K562 (cell line): Measurements from ENCODE around the gene TMEM191C. TPM values are rescaled to one million over a fixed set of nuclear protein-coding genes. Genes with fewer than 3 reads are reported as not detected.

ENCODE experiments used
- AFF1 ChIP-seq, 2 experiments: fragments of 450-650 bp; IDR thresholded peaks; 2 replicates each; pipeline ENCODE4 v1.6.1; 2018; ENCODE audit warnings: mild to moderate bottlenecking in 2 of 2, low read depth in 1 of 2; ENCODE audit not compliant: partially characterized antibody in 2 of 2
- E4F1 ChIP-seq: fragments of 250-450 bp; sonication (Bioruptor Pico); IDR thresholded peaks from 2 replicates; pipeline ENCODE4 v1.5.0; 2021; ENCODE audit warnings: mild to moderate bottlenecking, borderline replicate concordance
- EP300 ChIP-seq: IDR thresholded peaks from 2 replicates; pipeline ENCODE4 v1.6.1; 2012; ENCODE audit warnings: low read length, improper control_type of control experiment
- KDM4B ChIP-seq, 2 experiments: fragments of 450-650 bp in 1 of 2; sonication (generic) in 1 of 2; IDR thresholded peaks; 2 replicates each; pipeline ENCODE4 v1.6.1; 2016 to 2017; ENCODE audit warnings: borderline replicate concordance in 2 of 2, antibody characterized with exemption in 1 of 2, low read depth in 1 of 2, mild to moderate bottlenecking in 1 of 2
- NR3C1 ChIP-seq: sonication (generic); formaldehyde crosslinking; IDR thresholded peaks from 2 replicates; pipeline ENCODE4 v1.8.1; 2022; ENCODE audit warnings: missing genetic modification reagents
- OTX1 ChIP-seq: fragments of 450-650 bp; formaldehyde crosslinking; IDR thresholded peaks from 2 replicates; pipeline ENCODE4 v1.4.0; 2022; ENCODE audit warnings: mild to moderate bottlenecking
- PBX2 ChIP-seq, 2 experiments: IDR thresholded peaks in 1 of 2; conservative IDR thresholded peaks in 1 of 2; 2 replicates each; pipeline ENCODE4 v1.6.1; 2016; ENCODE audit warnings: low read depth in 2 of 2, mild to moderate bottlenecking in 1 of 2, missing compliant biosample characterization in 1 of 2, missing genetic modification characterization in 1 of 2, moderate library complexity in 1 of 2
- POLR3A ChIP-seq: IDR thresholded peaks from 2 replicates; pipeline ENCODE4 v1.6.1; 2011; ENCODE audit warnings: borderline replicate concordance, mild to moderate bottlenecking, moderate library complexity; ENCODE audit not compliant: insufficient read length, insufficient read depth; ENCODE audit errors: extremely low read depth
- RUNX1 ChIP-seq: sonication (generic); IDR thresholded peaks from 2 replicates; pipeline ENCODE4 v1.6.1; 2016; ENCODE audit warnings: antibody characterized with exemption, low read depth
- XRCC3 ChIP-seq: fragments of 450-650 bp; IDR thresholded peaks from 2 replicates; pipeline ENCODE4 v1.6.1; 2017; ENCODE audit warnings: mild to moderate bottlenecking, moderate library complexity
- ZNF197 ChIP-seq: fragments of 200-800 bp; sonication (Bioruptor generic); IDR thresholded peaks from 2 replicates; pipeline ENCODE4 v1.6.1; 2016; ENCODE audit warnings: low read depth, missing genetic modification characterization, missing compliant biosample characterization
- ZNF316 ChIP-seq: fragments of 450-650 bp; IDR thresholded peaks from 2 replicates; pipeline ENCODE4 v1.6.1; 2016
- ZNF324 ChIP-seq: fragments of 250-450 bp; sonication (Bioruptor Pico); IDR thresholded peaks from 2 replicates; pipeline ENCODE4 v1.4.0; 2020; ENCODE audit warnings: mild to moderate bottlenecking
- ZNF740 ChIP-seq, 3 experiments: fragments of 200-800 bp in 1 of 3; sonication (Bioruptor generic) in 1 of 3; sonication (generic) in 1 of 3; formaldehyde crosslinking in 1 of 3; IDR thresholded peaks; 2 replicates each; pipeline versions ENCODE4 v1.6.1 to v1.8.0; 2016 to 2022; ENCODE audit warnings: mild to moderate bottlenecking in 2 of 3, missing compliant biosample characterization in 2 of 3, missing genetic modification characterization in 2 of 3, missing genetic modification reagents in 1 of 3
- ZNF778 ChIP-seq: fragments of 450-650 bp; formaldehyde crosslinking; IDR thresholded peaks from 2 replicates; pipeline ENCODE4 v1.4.0; 2020; ENCODE audit warnings: mild to moderate bottlenecking, moderate library complexity
- polyA plus RNA-seq, 8 experiments: library from polyadenylated mRNA; depleted of rRNA in 4 of 8; stranded (reverse) in 5 of 8; unstranded in 3 of 8; fragments of >200 nt; fragmentation: Nextera tagmentation in 2 of 8; fragmentation: Illumina TruSeq in 1 of 8; extraction: Ambion mirVana in 2 of 8; extraction: Trizol in 1 of 8; gene quantifications; 2 replicates each; pipeline versions ENCODE4 v1.2.1 to v1.2.3, GENCODE V29; 2011 to 2014; ENCODE audit warnings: inconsistent platforms in 1 of 8, missing spikeins in 1 of 8
- total RNA-seq, 7 experiments: library from RNA; depleted of rRNA in 6 of 7; stranded (reverse); fragments of >200 nt in 6 of 7; fragmentation: Illumina TruSeq in 2 of 7; extraction: Trizol in 2 of 7; gene quantifications; 2 replicates each; pipeline versions ENCODE4 v1.2.1 to v1.2.3, GENCODE V29; 2011 to 2021; ENCODE audit warnings: low replicate concordance in 1 of 7
- TF ChIP-seq, protein P1 (sequence below): fragments of 250-450 bp; sonication (Bioruptor Pico); IDR thresholded peaks from 2 replicates; pipeline ENCODE4 v1.8.0; 2021; ENCODE audit warnings: moderate library complexity, mild to moderate bottlenecking, inconsistent platforms

The TMEM191C gene
- total and polyA plus RNA-seq, 9 of the 15 experiments (the other 6 are each of a cell fraction or from before 2014, with no cell fraction given): 0.15 to 7.1 (median 1.1) TPM

DNA sequence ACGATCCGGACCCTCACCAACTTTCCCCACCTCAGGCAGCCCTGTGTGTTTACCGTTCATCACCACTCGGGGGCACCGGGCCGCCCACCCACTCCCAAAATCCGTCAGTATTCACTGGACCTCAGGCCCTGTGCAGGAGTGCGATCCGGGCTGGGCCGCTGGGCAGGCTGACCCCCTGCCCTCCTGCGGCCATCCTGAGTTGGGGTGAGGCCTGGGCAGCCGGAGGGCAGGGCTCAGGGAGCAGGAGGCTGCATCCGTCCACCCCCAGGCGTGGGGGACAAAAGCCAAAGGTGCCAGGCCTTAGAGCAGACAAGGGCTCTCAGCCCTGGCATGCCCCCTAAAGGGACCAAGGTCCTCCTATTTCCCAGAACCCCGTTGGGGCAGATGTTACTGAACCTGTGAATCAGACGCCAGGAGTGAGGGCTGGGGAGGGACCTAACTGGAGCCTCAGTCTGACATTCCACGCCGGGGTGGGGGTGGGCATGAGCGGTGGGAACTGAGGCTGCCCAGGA, 16.8 kb upstream of the TMEM191C start (continued):
- TF ChIP-seq ZNF740 (CRISPR knock-in tag; IDR thresholded peaks at IDR 0.05) (no peak; the same call in 1 of the 2 replicates), ZNF740 (tag; IDR thresholded peaks at IDR 0.05) (no peak), ZNF316 (no peak), ZNF197 (CRISPR knock-in tag) (no peak), ZNF324 (CRISPR knock-in tag) (no peak), E4F1 (no peak), ZNF778 (CRISPR knock-in tag) (no peak), RUNX1 (peak; percentile 82; the same call in 1 of the 2 replicates), AFF1 (IDR thresholded peaks at IDR 0.05; ENCODE audit: low read depth in 1 of 2, partially characterized antibody in 2 of 2) (no peak), OTX1 (CRISPR knock-in tag) (0 out of 2 replicates have a peak, but pooled peaks have one; percentile 17), KDM4B (IDR thresholded peaks at IDR 0.05; ENCODE audit: borderline replicate concordance in 2 of 2, low read depth in 1 of 2) (no peak), POLR3A (no peak), EP300 (no peak), XRCC3 (no peak), PBX2 (CRISPR knock-in tag; IDR thresholded peaks at IDR 0.05; ENCODE audit: low read depth) (no peak), PBX2 (tag; conservative IDR thresholded peaks at IDR 0.05; ENCODE audit: low read depth) (no peak), NR3C1 (no peak)
- TF ChIP-seq, protein P1, sequence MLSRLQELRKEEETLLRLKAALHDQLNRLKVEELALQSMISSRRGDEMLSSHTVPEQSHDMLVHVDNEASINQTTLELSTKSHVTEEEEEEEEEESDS (CRISPR knock-in tag): no peak
